ENCODE results near the gene WDHD1.

The WDHD1 gene

DNA sequence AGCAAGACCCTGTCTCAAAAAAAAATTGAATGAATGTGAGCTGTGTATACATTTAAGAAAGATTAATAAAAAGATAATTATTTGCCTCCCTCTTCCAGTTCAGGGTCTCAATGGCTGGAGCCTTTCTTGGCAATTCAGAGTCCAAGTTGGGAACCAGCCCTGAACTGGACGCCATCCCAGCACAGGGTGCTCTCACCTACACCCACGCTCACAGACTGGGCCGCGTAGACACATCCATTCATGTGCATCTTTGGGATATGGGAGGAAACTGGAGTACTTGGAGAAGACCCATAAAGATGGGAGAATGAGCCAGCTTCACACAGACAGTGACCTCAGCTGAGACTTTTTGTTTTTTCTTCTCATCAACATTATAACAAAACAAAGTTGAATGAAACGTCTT lies 31.0 kb upstream of the WDHD1 start:
- no peak for DNase-seq (ENCODE audit: low read depth)
- no peak overlapping the region for H3K4me3 ChIP-seq (ENCODE audit: low read depth, low read length)

GRCh38 chr14:55054098-55054497 lies 27.2 kb upstream of the WDHD1 start:
- TF ChIP-seq, protein P1, sequence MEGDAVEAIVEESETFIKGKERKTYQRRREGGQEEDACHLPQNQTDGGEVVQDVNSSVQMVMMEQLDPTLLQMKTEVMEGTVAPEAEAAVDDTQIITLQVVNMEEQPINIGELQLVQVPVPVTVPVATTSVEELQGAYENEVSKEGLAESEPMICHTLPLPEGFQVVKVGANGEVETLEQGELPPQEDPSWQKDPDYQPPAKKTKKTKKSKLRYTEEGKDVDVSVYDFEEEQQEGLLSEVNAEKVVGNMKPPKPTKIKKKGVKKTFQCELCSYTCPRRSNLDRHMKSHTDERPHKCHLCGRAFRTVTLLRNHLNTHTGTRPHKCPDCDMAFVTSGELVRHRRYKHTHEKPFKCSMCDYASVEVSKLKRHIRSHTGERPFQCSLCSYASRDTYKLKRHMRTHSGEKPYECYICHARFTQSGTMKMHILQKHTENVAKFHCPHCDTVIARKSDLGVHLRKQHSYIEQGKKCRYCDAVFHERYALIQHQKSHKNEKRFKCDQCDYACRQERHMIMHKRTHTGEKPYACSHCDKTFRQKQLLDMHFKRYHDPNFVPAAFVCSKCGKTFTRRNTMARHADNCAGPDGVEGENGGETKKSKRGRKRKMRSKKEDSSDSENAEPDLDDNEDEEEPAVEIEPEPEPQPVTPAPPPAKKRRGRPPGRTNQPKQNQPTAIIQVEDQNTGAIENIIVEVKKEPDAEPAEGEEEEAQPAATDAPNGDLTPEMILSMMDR (IDR thresholded peaks at IDR 0.05; ENCODE audit: low read depth, low read length) = no peak
- no peak for TF ChIP-seq POLR2A (IDR thresholded peaks at IDR 0.05; ENCODE audit: extremely low read depth, insufficient read length)
- TF ChIP-seq MYC (IDR thresholded peaks at IDR 0.05; ENCODE audit: low read depth, low read length) = no peak
- TF ChIP-seq MAX (IDR thresholded peaks at IDR 0.05; ENCODE audit: low read depth, low read length) = no peak
- no peak for DNase-seq (ENCODE audit: low read depth)
- H3K4me3 ChIP-seq (ENCODE audit: low read depth, low read length) = no peak overlapping the region

More for the DNA sequence above, 31.0 kb upstream of the WDHD1 start:
- TF ChIP-seq POLR2A (IDR thresholded peaks at IDR 0.05; ENCODE audit: extremely low read depth, insufficient read length) (no peak), MYC (IDR thresholded peaks at IDR 0.05; ENCODE audit: low read depth, low read length) (no peak), MAX (IDR thresholded peaks at IDR 0.05; ENCODE audit: low read depth, low read length) (no peak)
- TF ChIP-seq, protein P1 (IDR thresholded peaks at IDR 0.05; ENCODE audit: low read depth, low read length) = no peak

DNA sequence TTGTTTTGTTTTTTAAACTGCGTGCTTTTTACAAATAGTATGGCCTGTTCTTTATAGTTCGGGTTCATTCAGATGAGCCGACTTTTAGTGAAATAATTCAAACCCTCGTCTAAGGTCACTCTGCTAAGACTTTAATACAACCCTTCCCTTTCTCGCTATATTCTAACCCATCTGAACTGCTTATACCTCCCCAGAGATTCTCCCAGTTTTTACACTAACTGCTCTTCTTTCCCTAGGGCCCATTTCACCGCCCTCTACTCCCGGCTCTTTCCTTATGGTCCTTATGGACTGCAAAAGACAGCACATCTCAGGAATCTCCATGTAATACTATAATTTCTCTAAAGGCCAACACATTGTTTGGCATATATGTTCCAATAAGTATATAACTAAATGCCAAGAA lies 26.6 kb upstream of the WDHD1 start:
- peak overlapping the region; percentile 94 for H3K4me3 ChIP-seq (ENCODE audit: low read depth, low read length)
- no peak for DNase-seq (ENCODE audit: low read depth)
- no peak for TF ChIP-seq MYC (IDR thresholded peaks at IDR 0.05; ENCODE audit: low read depth, low read length)
- no peak for TF ChIP-seq MAX (IDR thresholded peaks at IDR 0.05; ENCODE audit: low read depth, low read length)
- TF ChIP-seq, protein P1 (IDR thresholded peaks at IDR 0.05; ENCODE audit: low read depth, low read length) = no peak
- TF ChIP-seq POLR2A (IDR thresholded peaks at IDR 0.05; ENCODE audit: extremely low read depth, insufficient read length) = no peak

- DNase-seq (ENCODE audit: low read depth) = no peak
- TF ChIP-seq, protein P1 (IDR thresholded peaks at IDR 0.05; ENCODE audit: low read depth, low read length) = no peak
- TF ChIP-seq MAX (IDR thresholded peaks at IDR 0.05; ENCODE audit: low read depth, low read length) (no peak), POLR2A (IDR thresholded peaks at IDR 0.05; ENCODE audit: extremely low read depth, insufficient read length) (no peak), MYC (IDR thresholded peaks at IDR 0.05; ENCODE audit: low read depth, low read length) (no peak)
- peak overlapping the region; percentile 94 for H3K4me3 ChIP-seq (ENCODE audit: low read depth, low read length)
These were observed 26.1 kb upstream of the WDHD1 start for GRCh38 chr14:55053018-55053417.

GRCh38 chr14:55052269-55052930 lies 25.5 kb upstream of the WDHD1 start:
- no peak for DNase-seq (ENCODE audit: low read depth)
- peak overlapping the region; percentile 94 for H3K4me3 ChIP-seq (ENCODE audit: low read depth, low read length)
- TF ChIP-seq, protein P1 (IDR thresholded peaks at IDR 0.05; ENCODE audit: low read depth, low read length) = no peak
- no peak for TF ChIP-seq MYC (IDR thresholded peaks at IDR 0.05; ENCODE audit: low read depth, low read length)
- TF ChIP-seq MAX (IDR thresholded peaks at IDR 0.05; ENCODE audit: low read depth, low read length) = no peak
- no peak for TF ChIP-seq POLR2A (IDR thresholded peaks at IDR 0.05; ENCODE audit: extremely low read depth, insufficient read length)
